HG03039 (cell line): ENCODE data around the gene INTS6.
A peak's percentile ranks its signal among the peaks of the same experiment; 100 is the strongest.

Source experiments
- ATAC-seq: cut with Tn5 transposase; IDR thresholded peaks from one replicate; pipeline ENCODE4 v1.9.1; 2021; ENCODE audit warnings: mild to moderate bottlenecking, moderate library complexity; ENCODE audit not compliant: unreplicated experiment

The INTS6 gene, protein sequence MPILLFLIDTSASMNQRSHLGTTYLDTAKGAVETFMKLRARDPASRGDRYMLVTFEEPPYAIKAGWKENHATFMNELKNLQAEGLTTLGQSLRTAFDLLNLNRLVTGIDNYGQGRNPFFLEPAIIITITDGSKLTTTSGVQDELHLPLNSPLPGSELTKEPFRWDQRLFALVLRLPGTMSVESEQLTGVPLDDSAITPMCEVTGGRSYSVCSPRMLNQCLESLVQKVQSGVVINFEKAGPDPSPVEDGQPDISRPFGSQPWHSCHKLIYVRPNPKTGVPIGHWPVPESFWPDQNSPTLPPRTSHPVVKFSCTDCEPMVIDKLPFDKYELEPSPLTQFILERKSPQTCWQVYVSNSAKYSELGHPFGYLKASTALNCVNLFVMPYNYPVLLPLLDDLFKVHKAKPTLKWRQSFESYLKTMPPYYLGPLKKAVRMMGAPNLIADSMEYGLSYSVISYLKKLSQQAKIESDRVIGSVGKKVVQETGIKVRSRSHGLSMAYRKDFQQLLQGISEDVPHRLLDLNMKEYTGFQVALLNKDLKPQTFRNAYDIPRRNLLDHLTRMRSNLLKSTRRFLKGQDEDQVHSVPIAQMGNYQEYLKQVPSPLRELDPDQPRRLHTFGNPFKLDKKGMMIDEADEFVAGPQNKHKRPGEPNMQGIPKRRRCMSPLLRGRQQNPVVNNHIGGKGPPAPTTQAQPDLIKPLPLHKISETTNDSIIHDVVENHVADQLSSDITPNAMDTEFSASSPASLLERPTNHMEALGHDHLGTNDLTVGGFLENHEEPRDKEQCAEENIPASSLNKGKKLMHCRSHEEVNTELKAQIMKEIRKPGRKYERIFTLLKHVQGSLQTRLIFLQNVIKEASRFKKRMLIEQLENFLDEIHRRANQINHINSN

DNA sequence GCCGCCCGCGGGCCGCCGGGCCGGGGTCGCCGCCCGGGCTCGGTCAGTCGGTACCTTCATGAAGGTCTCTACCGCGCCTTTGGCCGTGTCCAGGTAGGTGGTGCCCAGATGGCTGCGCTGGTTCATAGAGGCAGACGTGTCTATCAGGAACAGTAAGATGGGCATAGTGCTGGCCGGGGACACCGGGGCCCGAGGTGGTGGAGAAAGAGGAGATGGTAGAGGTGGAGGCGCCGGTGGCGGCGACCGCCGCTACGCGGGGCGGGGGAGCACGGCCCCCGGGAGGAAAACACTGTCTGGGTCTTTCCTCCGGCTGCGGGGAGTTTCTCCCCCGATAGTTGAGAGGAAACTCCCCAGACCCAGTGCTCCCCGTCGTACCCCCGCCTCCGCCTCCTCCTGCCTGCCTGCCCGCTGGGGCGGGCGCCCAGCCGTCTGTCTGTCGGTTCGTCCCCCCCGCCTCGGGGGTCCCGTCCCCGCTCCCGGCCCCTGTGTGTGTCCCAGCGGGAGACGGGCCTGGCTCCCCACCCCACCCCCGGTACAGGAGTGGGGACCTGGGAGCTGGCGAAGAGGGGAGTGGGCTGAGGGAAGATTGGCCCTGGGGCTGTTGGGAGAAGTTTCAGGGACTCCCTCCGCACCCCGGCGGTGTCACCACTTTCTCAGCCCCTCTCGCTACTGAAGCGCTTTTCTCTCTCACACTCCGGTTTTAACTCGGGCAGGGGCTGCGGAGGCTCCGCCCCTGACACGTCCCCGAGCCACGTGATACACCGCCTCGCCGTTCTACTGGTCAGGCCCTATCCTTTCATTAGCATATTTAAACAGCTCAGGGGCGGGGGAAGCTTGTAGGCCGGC is at the start of gene INTS6:
Gene INTS6 (minus strand): TSS at position 676 of the 846 bp plus-strand sequence. CDS start 511 bp downstream, at position 165.
- ATAC-seq, result peak; percentile 63

DNA sequence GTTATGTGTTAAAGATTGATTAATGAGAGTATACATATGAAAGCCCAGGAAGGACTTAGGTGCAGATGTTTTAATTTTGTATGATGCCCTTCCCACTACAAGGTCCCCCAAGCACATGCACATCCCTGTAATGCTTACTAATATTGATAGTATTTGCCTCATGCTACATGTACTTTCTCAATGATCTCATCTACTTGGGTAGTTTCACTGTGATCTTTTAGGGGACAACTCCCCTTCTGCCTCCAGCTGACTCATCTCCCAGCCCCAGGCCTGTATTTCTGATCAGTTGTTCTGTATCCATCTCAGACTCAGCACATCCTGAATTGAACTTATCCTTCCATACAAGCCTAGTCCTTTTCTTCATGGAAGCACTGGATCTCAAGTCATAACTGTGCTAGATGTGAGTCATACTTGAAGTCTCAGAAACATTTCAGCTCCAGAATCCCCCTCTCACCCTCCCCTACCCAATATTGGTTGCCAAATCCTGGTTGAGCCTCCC is 49.4 kb upstream of the INTS6 start:
- peak; percentile 90 for ATAC-seq

DNA sequence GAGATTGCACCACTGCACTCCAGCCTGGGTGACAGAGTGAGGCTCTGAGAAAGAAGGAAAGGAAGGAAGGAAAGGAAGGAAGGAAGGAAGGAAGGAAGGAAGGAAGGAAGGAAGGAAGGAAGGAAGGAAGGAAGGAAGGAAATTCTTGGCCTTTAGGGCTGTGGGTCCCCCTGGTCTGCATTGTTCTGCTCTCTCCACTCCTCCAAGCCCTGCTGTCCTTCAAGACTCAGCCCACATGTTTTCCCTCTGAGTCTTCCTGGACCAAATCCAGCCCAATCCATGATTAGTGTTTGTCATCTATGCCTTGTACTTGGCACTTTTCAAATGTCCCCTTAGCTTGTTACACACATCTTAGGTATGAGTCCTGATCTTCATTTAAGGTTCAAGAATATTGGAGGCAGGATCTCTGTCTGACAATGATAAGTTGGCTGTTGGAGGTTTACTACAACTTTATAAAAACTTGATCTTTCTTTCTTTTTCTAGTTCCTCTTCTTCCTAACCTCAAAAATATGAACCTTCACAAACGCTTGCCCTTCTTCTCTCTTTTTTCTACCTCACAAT is 48.8 kb upstream of the INTS6 start:
- ATAC-seq, result no peak

DNA sequence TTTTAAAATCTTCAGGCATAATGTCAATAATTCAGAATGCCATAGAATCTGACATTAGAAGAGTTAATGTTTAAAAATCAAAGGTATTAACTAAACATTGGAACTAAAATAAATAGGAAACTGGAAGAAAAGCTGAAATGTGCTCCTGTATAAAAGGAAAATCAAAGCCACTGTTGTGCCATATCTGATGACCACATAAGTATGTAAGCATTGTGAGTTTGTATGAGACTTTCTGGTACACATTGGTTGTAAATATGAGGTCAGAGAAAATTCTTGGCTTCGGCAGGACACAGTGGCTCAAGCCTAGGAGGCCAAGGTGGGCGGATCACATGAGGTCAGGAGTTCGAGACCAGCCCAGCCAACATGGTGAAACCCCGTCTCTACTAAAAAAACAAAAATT is 48.3 kb upstream of the INTS6 start:
- ATAC-seq, result no peak

DNA sequence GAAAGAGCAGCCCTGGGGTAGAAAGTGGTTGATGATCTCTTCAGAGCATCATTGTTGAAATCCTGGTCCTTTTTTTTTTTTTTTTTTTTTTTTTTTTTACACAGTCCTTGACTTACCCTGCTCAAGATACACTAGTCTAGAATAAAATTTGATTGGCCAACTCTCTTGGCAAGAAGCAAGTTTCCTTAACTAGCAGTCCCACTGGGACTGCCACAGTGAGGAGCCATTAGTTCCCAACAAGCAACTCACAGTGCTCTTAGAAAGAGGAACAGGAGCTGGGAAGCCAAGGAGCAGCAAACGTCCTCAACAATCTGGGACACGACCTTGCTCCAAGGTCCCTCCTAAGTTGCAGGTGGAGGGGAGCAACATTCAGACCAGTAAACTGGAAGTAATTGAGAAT is 47.9 kb upstream of the INTS6 start:
- no peak for ATAC-seq

DNA sequence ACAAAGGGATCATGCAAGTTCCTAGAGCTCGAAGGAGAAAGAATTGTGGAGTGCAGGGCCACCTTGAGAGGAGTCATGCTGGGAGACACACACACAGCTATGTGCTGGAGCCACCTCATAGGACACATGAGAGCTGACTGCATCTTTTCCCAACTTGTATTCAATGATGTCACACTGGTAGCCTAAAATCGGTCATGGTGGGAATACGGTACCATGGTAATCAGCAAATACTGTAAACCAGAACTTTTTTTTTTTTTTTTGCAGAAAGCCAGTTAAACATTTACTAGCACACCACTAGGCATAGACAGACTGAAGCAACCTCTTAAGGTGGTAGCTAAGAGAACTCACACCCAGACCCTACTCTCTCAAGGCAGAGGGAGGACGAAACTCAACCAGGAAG is 47.0 kb upstream of the INTS6 start:
- ATAC-seq, result no peak

DNA sequence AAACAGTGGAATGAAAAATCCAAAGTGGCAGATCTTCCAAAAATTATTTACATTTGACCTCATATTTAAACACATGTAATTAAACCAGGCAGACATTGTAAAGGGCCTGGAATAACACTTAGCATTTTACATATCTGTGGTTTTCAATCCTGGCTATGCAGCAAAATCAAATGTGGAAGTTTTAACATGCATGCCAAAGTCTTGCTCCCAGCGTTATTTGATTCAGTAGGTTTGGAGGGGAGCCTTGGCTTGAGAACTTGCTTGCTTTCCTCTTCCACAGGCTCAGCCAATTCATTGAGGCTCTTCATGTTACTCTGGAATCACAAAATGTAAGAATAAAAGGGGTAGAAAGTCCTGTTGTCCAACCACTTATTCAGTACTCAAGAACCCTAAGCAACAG is 42.5 kb upstream of the INTS6 start:
- no peak for ATAC-seq

DNA sequence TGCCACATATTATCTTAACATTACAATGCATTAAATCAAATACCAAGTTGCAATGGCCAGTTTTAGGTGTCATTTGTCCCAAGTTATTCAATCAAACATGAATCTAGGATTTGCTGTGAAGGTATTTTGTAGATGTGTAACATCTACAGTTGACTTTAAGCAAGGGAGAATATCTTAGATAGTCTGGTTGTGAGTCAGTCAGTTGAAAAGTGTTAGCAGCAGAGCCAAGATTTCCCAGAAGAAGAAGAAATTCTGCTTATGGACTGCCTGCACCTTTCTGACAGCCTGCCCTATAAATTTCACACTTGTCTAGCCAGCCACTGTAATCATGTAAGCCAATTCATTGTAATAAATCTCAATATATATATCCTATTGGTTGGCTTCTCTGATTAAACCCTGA is 41.3 kb upstream of the INTS6 start:
- no peak for ATAC-seq

DNA sequence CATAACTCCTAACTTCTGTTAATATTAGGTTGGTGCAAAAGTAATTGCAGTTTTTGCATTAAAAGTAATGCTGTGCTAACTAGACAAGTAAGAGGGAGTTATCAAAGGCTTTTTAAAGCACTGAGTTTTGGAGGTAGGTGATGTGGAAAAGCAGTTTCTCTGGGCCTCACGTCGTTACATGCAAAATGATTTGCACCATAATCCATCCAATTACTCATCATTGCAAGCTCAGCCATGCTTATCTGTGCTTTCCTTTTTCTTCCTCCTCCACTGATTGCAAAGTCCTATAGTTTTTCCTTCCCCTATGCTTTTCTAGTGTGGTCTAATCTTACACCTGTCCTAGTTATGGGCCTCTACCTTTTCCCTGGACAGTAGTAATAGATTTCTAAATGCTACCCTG is 35.4 kb upstream of the INTS6 start:
- ATAC-seq, result no peak

DNA sequence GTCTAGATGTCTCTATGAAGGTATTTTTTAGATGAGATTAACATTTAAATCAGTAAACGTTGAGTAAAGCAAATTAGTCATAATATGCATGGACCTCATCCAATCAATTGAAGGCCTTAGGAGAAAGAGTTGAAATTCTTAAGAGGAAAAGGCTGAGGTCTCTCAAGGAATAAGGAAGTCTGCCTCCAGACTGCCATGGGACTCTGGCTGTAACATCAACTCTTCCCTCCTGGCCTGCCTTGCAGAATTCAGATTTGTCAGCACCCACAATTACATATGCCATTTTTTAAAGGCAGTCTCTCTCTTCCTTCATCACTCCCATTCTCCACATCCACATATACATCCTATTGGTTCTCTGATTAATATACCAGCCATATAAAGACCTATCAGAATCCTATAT is 28.8 kb upstream of the INTS6 start:
- no peak for ATAC-seq

DNA sequence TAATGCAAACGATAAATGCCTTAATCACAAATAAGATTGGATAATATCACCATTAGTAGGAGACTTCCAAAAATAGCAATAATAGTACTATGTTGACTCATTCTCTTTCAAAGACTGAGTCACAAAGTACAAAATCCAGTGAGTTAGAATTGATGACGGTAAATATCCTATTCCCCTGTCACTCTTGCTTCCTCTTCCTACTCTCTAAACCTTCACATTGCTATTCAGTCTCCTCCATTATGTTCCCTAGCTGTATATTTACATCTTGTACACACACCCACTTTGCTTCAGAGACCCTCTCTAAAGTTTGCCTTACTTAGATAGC is 26.3 kb upstream of the INTS6 start:
- ATAC-seq, result no peak

DNA sequence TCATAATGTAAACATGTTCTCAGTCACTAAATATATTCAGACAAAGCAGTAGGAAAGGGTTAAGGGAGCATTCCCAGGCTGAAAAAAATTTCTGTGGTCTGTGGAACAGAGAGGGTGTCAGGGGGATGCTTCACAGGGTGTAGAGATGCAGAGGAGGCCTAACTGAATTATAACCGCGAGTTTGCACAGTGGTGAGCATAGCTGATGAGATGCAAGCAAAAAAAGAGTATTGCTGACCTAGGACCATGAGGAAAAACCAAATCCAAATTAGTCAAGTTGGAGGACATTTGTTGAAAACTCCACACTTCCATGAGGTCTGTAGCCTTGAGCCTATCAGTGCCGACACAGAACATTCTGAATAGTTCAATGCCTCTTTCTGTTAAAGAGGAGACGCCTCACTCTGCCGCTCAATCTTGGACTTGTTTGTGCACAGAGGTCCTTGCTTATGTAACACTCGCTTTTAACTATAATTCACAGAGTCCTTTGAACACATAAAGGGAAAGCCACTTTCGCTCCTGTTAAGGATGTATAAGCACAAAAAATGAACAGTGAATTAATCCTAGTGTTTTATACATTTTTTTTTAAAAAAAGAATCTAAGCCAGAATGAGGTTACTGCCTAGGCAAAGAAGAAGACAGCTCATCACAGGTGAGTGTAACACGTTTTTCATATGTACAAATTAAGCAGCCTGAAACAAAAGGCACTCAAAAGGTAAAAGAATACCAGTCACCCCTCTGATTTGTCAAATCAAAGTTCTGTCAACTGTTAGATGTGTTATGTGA is 25.8 kb upstream of the INTS6 start:
- no peak for ATAC-seq

DNA sequence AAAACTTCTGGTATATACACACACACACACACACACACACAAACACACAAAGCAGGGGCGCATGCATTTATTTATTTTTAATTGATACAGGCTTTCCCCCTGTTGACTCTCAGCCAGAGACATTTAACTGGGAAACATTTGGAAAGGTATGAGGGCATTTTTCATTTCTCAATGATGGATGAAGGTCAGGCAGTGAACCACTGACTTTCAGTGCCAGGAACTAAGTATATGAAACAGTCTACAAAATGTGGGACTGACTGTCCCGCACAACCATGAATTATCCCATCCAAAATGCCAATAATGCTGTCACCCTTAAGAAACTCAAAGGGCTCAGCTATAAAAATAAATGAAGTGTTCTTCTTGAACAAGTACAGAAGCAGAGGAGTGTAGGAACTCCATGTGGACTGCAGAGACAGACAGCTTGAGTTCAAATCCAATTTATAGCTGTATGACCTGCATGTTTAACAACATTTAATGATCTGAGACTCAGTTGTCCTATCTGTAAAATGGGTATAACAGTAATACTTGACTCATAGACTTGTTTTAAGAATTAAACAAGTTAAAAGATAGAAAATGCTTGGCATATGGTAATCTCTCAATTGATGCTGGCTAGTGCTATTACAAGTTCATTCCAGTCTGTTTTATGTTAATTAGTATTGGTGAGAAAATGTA is 25.0 kb upstream of the INTS6 start:
- ATAC-seq, result no peak

DNA sequence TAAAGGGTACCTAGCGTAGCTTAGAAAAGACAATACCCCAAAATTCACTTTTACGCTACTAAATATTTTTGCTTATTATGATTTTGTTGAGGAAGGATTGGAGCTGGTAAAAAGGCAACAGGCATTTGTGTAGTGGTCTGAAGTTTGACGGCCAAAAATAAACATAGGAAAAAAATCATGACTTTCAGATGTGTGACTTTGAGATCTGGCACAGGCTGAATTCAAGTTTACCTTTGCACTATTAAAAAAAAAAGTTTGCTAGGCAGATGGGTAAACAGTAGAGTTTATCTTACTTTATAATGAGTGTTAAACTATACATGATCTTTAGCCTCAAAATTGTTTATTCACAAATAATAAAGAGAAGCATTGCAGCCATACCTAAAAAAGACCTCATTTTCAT is 24.3 kb upstream of the INTS6 start:
- ATAC-seq, result no peak

DNA sequence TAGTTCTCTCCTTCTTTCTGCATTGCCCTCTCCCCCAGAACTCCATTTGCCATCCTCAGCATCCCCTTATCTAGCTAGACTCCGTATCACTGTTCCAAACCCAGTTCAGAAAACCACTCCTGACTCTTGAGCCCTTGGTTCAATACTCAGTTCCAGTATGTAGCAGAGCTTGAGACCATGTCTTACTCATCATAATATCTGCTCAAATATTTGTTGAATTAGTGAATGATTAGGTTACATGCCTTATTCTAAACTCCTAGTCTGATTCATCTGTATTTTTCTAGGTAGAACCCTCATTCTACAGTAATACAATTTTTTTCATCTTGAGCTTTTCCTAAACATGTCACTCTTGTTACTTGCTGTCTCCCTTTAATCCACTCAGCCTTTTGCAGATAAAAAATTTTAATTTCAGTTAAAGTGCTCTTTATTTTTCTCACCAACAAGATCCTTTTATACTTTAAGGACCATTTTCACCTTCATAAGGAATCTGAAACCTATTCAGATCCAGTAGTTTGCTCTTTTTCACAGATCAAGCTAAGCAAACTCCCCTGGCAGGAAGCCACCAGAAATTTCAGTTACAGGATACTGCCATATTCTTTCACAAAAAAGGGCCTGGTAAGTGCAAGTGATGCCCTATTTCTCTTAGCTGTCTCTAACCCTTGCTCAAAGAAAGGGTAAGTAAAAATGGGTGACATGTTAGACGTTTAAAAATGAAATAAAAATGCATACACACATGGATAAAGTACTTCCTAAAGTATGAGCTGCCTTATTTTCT is 23.1 kb upstream of the INTS6 start:
- no peak for ATAC-seq

DNA sequence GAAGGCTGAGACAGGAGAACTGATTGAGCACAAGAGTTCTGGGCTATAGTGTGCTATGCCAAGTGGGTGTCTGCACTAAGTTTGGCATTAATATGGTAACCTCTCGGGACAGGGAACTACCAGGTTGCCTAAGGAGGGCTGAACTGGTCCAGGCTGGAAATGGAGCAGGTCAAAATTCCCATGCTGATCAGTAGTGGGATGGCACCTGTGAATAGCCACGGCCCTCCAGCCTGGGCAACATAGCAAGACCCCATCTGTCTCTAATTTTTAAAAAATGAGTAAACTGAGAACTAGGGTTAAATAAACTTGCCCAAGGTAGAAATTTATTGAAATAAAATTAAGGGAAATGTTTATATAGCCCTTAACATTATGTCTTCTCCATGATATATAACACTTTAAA is 17.0 kb upstream of the INTS6 start:
- no peak for ATAC-seq

DNA sequence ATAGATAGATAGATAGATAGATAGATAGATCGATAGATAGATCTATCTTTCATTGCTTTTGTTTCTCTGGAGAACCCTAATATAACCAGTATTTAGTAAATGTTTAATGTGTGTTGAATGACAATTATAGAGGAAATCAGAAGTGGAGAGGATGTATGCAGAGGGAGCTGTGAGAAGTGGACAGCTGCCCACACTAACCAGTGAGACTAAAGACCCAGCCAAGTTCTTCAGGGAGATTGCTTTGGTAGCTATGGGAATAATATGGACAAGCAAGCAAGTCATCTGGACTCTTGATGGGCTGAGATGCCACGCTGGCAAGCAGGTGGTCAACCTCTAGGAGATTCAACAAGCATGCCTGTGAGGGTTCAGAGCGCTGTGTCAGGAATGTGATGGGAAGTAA is 14.9 kb upstream of the INTS6 start:
- no peak for ATAC-seq

DNA sequence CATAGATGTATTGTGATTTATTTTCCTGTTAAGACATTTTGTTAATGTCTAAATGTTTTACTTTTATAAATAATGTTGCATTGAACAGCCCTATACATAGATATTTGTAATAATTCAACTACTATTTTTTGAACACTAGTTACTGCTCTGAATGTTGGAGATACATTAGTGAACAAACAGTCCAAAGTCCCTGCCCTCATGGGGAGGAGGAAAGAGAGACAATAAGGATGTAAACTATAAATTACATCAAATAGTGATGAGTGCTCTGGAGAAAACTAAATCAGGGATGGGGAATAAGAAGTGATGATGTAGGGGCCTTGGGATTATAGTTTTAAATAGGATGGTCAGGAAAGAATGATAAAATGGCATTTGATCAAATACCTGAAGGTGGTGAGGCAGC is 12.3 kb upstream of the INTS6 start:
- ATAC-seq, result no peak
